ENCODE results near the gene TULP4.

Gene TULP4

GRCh38 chr6:158405933-158406332 is 93.7 kb downstream of the TULP4 start:
- DNase-seq (ENCODE audit: extremely low spot score), result no peak
- POLR2A ChIA-PET, result no interaction called here
- CTCF ChIA-PET, result interaction anchor here (0.5 kb wide), 1 partner anchor 280 kb away, joined by 3 read pairs; no protein-coding TSS in a partner anchor
- TF ChIP-seq TARDBP (IDR thresholded peaks at IDR 0.05) (no peak), ELF4 (IDR thresholded peaks at IDR 0.05) (no peak), FOXA1 (IDR thresholded peaks at IDR 0.05) (no peak), HDGF (IDR thresholded peaks at IDR 0.05; ENCODE audit: borderline replicate concordance) (no peak), PKNOX1 (IDR thresholded peaks at IDR 0.05) (0 out of 2 replicates have a peak, but pooled peaks have one; percentile 35), ZNF384 (IDR thresholded peaks at IDR 0.05) (no peak), ARNT (IDR thresholded peaks at IDR 0.05) (no peak), CTBP1 (IDR thresholded peaks at IDR 0.05; ENCODE audit: borderline replicate concordance) (no peak)

GRCh38 chr6:158406736-158407135 is 94.5 kb downstream of the TULP4 start:
- ChIA-PET POLR2A (no interaction called here), CTCF (no interaction called here)
- DNase-seq (ENCODE audit: extremely low spot score), result no peak
- no peak for TF ChIP-seq ZNF384 (IDR thresholded peaks at IDR 0.05)
- no peak for TF ChIP-seq LEF1 (IDR thresholded peaks at IDR 0.05; ENCODE audit: borderline replicate concordance)
- TF ChIP-seq CTBP1 (IDR thresholded peaks at IDR 0.05; ENCODE audit: borderline replicate concordance), result no peak
- no peak for TF ChIP-seq ELF4 (IDR thresholded peaks at IDR 0.05)

- CTCF ChIA-PET, result interaction anchor here (0.6 to 1.4 kb wide), 2 partner anchors 8 to 11 kb away, joined by 3 read pairs; no protein-coding TSS in a partner anchor
- TF ChIP-seq CTBP1 (IDR thresholded peaks at IDR 0.05; ENCODE audit: borderline replicate concordance) (no peak), NFRKB (IDR thresholded peaks at IDR 0.05) (no peak), TARDBP (IDR thresholded peaks at IDR 0.05) (no peak), SP1 (IDR thresholded peaks at IDR 0.05) (no peak), FOXM1 (IDR thresholded peaks at IDR 0.05; ENCODE audit: borderline replicate concordance) (no peak)
- POLR2A ChIA-PET, result interaction anchor here (0.9 kb wide), 1 partner anchor 592 kb away, joined by 3 read pairs; the partner anchor contains the start of gene RSPH3
- DNase-seq (ENCODE audit: extremely low spot score), result no peak
These were observed 95.7 kb downstream of the TULP4 start for GRCh38 chr6:158408013-158408412.

- CTCF ChIA-PET, result interaction anchor here (1.4 kb wide), 1 partner anchor 12 kb away, joined by 3 read pairs; no protein-coding TSS in a partner anchor
- POLR2A ChIA-PET, result interaction anchor here (0.9 kb wide), 1 partner anchor 591 kb away, joined by 3 read pairs; the partner anchor contains the start of gene RSPH3
- no peak for DNase-seq (ENCODE audit: extremely low spot score)
- TF ChIP-seq FOXA1 (IDR thresholded peaks at IDR 0.05), result no peak
- 0 out of 2 replicates have a peak, but pooled peaks have one; percentile 10 for TF ChIP-seq PKNOX1 (IDR thresholded peaks at IDR 0.05)
These were observed 96.4 kb downstream of the TULP4 start for GRCh38 chr6:158408552-158409130.

- ChIA-PET POLR2A (no interaction called here), CTCF (interaction anchor here (1.4 kb wide), 1 partner anchor 13 kb away, joined by 3 read pairs; no protein-coding TSS in a partner anchor)
- TF ChIP-seq PKNOX1 (IDR thresholded peaks at IDR 0.05) (no peak), FOXK2 (IDR thresholded peaks at IDR 0.05) (no peak)
- no peak for DNase-seq (ENCODE audit: extremely low spot score)
These were observed 97.2 kb downstream of the TULP4 start for GRCh38 chr6:158409451-158409850.

- ChIA-PET CTCF (no interaction called here), POLR2A (no interaction called here)
- TF ChIP-seq FOXK2 (IDR thresholded peaks at IDR 0.05) (no peak), HDGF (IDR thresholded peaks at IDR 0.05; ENCODE audit: borderline replicate concordance) (no peak), CTBP1 (IDR thresholded peaks at IDR 0.05; ENCODE audit: borderline replicate concordance) (no peak), NFRKB (IDR thresholded peaks at IDR 0.05) (no peak), ELF4 (IDR thresholded peaks at IDR 0.05) (no peak), LEF1 (IDR thresholded peaks at IDR 0.05; ENCODE audit: borderline replicate concordance) (no peak), SP1 (IDR thresholded peaks at IDR 0.05) (no peak), L3MBTL2 (conservative IDR thresholded peaks at IDR 0.05) (no peak), TARDBP (IDR thresholded peaks at IDR 0.05) (no peak), PKNOX1 (IDR thresholded peaks at IDR 0.05) (no peak), ARNT (IDR thresholded peaks at IDR 0.05) (no peak), FOXM1 (IDR thresholded peaks at IDR 0.05; ENCODE audit: borderline replicate concordance) (no peak), SUZ12 (IDR thresholded peaks at IDR 0.05) (no peak)
- no peak for DNase-seq (ENCODE audit: extremely low spot score)
These were observed 98.5 kb downstream of the TULP4 start for GRCh38 chr6:158410784-158411183.

GRCh38 chr6:158411998-158412397 is 99.7 kb downstream of the TULP4 start:
- TF ChIP-seq FOXA1 (IDR thresholded peaks at IDR 0.05) (no peak), ZNF384 (IDR thresholded peaks at IDR 0.05) (no peak), SUZ12 (IDR thresholded peaks at IDR 0.05) (no peak), FOXM1 (IDR thresholded peaks at IDR 0.05; ENCODE audit: borderline replicate concordance) (no peak), PKNOX1 (IDR thresholded peaks at IDR 0.05) (no peak), TARDBP (IDR thresholded peaks at IDR 0.05) (no peak), BHLHE40 (IDR thresholded peaks at IDR 0.05; ENCODE audit: borderline replicate concordance) (no peak), L3MBTL2 (conservative IDR thresholded peaks at IDR 0.05) (no peak), CTBP1 (IDR thresholded peaks at IDR 0.05; ENCODE audit: borderline replicate concordance) (no peak), FOXK2 (IDR thresholded peaks at IDR 0.05) (no peak), SP1 (IDR thresholded peaks at IDR 0.05) (no peak), HDGF (IDR thresholded peaks at IDR 0.05; ENCODE audit: borderline replicate concordance) (no peak), ELF4 (IDR thresholded peaks at IDR 0.05) (no peak), LEF1 (IDR thresholded peaks at IDR 0.05; ENCODE audit: borderline replicate concordance) (no peak)
- ChIA-PET POLR2A (no interaction called here), CTCF (no interaction called here)
- no peak for DNase-seq (ENCODE audit: extremely low spot score)
